Limb (tissue), 2 donors: ENCODE results near the gene DCTN5.

Source experiments
- DNase-seq, 2 donors: peaks; one replicate each; pipeline ENCODE4 v3.0.0-alpha.2; 2016; ENCODE audit errors: extremely low spot score in 2 of 2

The DCTN5 gene

DNA sequence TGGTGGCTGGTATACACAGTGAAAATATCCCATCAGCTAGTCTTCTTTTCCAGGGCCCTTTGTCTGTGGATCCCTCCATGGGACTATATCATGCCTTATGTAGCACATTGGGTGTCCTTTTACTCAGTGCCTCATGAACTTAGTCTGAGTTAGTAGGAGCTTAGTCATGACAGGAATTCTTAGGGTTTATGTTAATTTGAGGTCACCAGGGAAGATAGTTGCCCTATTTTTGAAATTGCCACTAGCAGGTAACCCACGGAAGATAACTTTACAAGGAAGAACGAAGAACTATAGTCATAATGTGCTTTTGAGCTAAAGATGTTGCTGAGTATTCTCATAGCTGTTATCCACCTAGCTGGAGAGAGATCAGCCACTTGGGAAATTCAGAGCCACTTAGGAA lies 22.7 kb downstream of the DCTN5 start:
- no peak for DNase-seq

DNA sequence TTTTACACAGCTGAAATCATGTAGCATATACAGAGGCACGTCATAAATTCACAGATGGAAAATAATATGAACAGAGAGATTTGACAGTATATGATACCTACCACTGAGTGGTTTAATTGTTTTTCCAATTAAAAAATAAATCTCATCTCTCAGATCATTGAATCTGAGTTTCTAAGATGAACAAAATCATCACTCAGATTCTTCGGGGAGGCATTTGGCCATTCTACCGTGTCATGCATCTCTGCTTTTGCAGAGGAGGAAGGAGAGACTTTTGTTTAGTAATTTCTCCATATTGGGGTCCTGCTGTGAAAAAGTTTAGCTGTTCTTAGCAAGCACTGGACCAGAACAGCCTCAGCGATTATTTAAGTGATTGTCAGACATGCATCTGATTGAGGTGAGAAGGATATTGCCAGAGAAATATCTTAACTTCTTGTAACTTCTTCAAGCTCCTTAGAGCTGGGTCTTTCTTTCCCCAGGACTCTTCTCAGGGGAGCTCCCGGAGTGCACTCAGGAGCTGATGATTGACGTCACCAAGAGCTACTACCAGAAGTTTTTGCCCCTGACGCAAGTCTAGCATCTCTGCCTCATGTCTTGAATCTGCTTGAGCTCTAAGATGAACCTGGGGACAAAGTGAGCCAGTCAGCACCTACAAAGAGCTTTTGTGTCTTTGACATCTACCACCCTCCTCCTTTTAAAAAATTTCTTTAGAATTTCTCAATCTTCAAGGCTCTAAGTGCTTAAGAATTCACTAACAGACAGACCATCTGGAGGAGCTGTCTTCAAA lies 25.5 kb downstream of the DCTN5 start:
- no peak for DNase-seq

DNA sequence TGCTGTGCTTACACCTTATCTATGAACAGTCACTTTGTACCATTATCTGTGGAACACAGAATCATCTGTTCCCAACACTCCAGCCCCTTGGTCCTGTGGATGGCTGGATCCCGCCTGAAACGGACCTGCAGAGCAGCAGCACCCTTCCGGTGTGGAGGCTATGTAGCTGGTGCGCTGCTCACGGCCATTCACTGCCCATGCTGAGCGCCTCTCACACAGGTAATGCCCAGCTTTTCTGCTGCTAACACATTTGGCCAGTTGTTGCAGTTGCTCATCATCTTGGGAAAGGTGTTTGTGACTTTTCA lies 26.0 kb downstream of the DCTN5 start:
- DNase-seq, result no peak

DNA sequence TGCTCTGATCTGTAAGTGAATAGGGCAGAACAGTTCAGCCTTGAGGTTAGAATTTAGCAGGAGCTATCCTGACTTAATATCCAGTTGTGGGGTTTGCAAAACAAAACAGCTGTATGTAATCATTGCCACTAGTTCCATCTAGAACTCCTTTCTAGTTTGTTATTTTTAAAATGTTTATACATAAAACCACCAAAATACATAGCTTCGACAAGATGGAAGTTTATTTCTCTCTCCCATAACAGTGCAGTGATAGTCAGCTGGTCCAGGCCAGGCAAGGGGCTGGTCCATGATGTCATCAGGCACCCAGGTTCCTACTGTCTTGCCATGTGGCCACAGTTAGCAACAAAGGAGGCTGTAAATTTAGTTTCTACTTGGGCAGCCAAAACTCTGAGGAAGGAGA lies 27.0 kb downstream of the DCTN5 start:
- DNase-seq, result no peak

DNA sequence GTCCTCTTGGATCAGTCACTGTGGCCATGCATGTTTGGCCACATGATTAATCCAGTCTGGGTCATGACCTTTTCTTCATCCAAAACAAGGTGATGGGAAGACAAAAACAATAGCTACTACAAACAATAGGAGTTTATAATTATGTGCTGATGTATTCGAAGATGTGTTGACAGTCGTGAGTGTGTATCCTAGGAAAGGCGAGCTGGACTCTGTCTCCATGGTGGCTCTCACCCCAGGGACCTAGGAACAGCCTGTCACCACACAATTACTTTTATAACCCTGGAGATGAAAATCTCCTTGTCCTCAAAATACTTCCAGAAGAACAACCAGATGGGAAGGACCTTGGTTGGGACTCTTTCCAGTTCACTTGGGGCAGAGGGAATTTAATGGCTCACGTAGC lies 27.6 kb downstream of the DCTN5 start:
- DNase-seq, result no peak

DNA sequence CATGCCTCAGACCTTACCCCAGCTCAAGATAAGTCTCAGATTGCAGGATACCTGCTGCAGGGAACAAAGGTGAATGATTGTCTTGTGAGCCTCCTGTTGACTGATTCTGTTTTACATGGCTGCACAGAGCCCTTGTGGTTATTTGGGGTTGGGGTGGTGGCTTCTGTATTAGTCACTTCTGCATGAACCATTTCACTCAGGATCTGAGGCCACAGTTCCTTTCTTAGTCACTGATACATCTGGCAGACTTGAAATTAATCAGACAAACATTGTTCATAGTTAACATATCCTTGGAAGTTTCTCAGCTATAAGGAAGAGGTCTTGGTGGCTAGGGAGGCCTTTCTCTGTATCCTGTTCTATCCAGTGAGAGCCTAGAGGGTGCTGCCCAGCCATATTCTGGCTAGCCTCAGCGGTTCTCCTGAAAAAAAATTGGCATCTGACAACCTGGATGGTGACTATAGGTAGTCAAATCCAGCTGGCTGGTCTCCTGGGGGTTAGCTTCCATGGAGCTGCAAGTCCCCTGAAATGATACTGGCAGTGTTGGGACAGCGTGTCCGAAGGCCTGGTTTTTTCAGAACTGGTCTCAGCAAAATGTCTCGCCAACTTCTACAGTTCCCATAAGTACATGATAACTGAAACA lies 29.0 kb downstream of the DCTN5 start:
- DNase-seq, result no peak

DNA sequence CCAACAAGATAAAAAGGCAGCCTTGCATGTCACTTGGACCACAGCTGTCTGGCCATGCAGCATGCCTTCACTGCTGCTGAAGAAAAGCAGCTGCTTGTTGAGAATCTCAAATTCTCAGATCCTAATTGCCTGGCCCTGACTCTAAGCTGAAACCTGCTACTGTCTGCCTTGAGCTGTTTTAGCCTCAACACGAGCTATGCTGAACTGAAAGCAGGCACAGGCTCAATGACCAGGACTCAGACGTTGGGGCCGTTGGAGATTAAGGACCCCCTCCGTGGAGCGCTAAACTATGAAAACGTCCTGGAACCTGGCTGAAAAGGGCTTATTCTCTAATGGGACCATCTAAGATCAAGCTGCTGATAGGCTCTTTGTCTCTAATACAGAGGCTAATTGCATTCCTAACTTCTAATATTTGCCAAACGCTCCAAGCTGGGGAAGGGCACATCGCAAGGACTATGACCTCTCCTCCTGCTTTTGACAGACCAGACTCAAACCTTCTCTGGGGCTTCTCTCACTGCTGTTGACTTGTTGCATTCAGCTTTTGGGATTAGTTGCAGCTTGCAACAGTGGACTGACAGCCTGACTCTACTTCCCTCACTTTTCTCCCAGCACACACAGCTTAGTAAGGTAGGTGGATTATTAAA lies 32.8 kb downstream of the DCTN5 start:
- peak in 1 of 2 donors; percentile 9 for DNase-seq

DNA sequence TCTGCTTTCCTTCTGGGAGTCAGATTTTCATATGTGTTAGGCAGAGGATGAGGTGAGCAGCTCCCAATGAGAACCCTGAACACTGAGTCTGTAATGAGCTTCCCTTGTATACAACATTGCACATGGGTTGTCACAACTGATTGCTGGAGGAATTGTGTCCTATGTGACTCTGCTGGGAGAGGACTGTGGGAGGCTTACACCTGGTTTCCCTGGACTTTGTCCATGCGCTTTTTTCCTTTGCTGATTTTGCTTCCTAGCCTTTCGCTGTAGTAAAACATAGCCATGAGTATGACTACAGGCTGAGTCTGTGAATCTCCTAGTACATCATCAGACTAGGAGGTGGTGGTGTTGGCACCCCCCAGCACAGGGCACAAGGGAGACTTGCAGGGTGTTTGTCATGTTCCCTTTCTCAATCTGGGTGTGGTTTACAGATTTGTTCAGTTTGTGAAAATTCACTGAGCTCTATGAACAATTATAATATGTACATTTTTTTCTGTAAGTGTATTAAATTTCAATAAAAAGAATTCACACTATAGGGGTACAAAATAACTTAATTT lies 35.7 kb downstream of the DCTN5 start:
- DNase-seq, result no peak

DNA sequence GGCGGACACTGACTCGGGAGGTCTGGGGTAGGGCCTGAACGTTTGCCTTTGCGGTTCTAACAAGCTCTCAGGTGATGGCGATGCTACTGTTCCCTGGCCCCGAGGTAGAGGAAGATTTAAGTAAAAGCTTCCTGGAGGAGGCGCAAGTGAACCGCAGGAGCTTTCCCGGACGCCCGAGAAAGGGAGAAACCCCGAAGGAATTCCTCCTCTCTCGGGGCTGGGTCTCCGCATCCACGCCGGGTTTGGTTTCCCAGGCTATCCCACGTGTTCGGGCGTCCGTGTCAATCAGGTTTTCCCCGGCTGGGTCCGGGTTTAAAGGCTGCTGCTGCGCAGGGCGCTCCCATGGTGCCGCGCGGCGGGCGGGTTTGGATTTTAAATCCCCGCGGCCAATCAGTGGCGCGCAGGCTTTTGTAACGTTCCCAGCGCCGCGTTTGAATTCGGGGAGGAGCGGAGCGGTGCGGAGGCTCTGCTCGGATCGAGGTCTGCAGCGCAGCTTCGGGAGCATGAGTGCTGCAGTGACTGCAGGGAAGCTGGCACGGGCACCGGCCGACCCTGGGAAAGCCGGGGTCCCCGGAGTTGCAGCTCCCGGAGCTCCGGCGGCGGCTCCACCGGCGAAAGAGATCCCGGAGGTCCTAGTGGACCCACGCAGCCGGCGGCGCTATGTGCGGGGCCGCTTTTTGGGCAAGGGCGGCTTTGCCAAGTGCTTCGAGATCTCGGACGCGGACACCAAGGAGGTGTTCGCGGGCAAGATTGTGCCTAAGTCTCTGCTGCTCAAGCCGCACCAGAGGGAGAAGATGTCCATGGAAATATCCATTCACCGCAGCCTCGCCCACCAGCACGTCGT lies 37.4 kb downstream of the DCTN5 start, which contains the start of gene PLK1:
Gene PLK1 (plus strand): TSS at position 460 of the 844 bp plus-strand sequence. CDS start 44 bp downstream, at position 504.
- peak; percentile 83 to 89 for DNase-seq

DNA sequence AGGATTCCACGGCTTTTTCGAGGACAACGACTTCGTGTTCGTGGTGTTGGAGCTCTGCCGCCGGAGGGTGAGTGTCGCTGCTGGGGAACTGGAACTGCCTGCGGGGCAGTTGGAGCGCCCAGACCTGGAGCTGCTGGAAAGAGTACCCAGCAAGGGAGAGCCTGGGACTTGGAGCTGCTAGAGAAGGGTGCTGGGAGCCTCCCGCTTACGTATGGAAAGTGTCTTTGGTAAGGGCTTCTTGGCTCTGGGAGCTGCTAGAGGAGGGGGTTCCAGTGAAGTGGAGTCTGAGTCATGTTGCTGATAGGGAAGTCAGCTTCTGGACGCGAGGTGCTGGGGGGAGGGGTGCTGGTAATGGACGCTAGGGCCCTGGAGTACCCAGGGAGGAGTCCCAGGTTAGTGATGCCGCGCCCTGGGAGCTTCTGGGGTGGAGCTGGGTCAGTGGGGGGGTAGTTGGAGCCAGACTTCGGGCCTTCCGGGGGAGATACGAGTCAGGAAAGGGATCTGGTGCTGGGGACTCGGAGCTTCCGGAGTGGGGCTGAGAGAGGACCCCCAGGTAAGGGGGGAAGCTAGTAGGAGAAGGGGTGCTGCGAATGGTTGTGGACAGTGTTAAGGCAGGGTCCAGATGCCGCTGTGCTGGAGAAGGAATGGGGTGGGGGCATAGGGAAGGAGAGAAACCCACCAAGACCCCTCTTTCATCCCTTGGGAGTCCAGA lies 38.2 kb downstream of the DCTN5 start:
- DNase-seq, result no peak

DNA sequence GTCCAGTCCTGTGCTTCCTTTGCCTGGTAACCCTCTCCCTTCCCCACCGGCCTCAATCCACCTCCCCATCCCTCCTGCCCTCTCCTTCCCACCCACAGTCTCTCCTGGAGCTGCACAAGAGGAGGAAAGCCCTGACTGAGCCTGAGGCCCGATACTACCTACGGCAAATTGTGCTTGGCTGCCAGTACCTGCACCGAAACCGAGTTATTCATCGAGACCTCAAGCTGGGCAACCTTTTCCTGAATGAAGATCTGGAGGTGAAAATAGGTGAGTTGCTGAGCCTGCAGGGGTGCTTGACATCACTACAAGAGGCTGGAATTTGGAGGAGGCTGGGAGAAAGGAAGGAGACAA lies 38.7 kb downstream of the DCTN5 start:
- DNase-seq, result no peak

DNA sequence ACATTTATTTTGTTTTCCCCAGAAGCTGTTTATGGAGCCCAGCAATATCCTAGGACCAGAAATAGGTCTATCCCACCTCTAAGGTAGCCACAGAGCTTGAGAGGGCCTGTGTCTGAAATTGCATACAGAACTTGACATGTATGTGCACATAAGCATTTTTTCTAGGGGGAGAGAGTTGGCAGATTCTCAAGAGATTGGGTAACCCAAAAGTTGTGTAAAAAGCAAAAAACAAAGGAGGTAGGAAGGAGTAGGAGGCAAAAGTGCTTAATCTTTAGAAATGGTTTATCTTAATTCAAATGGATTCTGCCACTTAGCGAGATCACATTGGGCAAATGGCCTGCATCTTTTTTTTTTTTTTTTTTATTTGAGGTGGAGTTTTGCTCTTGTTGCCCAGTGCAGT lies 40.9 kb downstream of the DCTN5 start:
- no peak for DNase-seq

DNA sequence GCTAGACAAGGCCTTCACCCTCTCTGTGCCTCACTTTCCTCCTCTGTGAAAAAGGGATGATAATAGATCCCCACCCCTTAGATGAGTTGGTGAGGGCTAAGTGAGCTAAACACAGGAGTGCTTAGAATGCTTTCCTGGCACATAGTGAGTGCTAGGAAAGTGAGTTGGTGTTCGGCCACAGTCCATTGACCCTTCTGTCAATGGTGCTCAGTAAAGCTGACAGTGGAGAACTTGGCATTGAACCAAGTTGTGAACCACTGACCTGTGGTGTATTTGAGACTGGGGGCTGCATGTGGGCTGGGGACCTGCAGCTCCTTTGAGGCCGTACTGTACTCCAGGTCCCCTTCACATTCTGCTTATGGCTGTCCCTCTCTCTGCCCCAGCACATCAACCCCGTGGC lies 42.2 kb downstream of the DCTN5 start:
- no peak for DNase-seq

DNA sequence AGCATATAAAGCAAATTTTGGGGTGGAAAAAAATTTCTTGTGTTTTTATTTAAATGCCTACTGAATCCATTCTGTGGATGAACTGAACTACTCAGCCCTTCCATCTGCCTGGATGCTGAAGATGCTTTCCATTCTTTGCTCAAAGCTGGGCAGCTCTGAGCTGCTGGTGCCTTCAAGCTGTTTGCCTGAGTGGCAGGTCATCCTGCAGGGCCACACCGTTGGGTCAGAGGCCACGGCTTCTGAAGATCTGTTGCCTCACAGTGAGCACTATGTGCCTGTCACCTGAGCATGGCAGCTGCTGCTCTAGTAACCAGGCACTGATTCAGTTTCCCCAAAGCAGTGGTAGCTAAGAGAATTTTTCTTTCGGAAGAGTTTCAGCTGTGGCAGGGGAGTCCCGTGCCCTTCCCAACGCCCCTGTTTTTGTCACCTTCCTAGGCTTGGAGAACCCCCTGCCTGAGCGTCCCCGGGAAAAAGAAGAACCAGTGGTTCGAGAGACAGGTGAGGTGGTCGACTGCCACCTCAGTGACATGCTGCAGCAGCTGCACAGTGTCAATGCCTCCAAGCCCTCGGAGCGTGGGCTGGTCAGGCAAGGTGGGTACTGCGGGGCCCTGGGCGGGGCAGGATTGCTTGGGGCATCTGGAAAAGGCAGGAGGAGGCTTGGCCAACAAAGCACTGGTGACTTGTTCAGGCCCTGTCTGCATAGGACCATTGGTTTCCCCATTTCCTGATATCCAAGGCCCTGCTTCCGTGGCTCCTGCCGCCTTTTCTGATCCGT lies 46.0 kb downstream of the DCTN5 start:
- no peak for DNase-seq

DNA sequence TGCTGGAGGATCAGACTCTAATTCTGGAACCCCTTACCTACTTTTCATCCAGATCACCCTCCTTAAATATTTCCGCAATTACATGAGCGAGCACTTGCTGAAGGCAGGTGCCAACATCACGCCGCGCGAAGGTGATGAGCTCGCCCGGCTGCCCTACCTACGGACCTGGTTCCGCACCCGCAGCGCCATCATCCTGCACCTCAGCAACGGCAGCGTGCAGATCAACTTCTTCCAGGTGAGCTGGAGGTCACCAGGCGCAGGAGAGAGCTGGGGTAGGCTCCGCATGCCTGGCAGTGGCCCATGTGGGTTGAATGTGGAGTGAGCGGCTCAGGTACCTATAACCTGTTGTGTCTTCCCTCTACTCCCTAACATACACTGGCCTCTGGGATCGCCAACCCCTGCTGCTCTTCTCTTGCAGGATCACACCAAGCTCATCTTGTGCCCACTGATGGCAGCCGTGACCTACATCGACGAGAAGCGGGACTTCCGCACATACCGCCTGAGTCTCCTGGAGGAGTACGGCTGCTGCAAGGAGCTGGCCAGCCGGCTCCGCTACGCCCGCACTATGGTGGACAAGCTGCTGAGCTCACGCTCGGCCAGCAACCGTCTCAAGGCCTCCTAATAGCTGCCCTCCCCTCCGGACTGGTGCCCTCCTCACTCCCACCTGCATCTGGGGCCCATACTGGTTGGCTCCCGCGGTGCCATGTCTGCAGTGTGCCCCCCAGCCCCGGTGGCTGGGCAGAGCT lies 48.3 kb downstream of the DCTN5 start:
- no peak for DNase-seq

DNA sequence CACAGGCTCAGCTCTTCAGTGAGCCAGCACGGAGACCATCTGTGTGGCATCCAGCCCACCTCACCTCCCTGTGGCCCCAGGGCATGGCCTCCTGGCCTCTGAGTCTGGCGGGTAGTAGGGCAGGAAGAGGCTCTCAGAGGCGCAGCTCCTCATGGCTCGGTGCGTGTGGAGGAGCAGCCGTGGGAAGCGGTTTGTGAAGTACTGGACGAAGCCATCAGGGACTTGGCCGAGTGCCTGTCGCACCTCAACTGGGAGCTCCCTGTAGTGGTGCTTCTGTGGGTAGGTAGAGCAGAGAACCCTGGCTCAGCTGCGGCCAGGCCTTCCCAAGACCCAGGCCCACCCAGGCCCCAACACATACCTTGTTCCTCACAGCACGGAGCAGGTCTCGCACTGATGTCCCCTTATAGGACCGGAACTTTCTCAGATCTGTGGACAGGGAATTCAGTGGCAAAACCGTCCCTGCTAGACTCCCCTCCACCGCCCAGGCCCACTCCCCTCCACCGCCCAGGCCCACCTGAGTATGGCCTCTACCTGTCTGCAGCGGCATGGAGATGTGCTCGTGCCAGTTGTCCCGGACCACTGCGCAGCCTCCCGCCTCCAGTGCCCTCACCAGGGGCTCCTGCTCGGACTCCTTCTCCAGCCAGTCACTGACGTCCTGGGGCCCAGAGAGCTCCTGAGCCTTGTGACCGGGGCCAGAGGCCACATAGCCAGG lies 49.7 kb downstream of the DCTN5 start:
- no peak for DNase-seq

DNA sequence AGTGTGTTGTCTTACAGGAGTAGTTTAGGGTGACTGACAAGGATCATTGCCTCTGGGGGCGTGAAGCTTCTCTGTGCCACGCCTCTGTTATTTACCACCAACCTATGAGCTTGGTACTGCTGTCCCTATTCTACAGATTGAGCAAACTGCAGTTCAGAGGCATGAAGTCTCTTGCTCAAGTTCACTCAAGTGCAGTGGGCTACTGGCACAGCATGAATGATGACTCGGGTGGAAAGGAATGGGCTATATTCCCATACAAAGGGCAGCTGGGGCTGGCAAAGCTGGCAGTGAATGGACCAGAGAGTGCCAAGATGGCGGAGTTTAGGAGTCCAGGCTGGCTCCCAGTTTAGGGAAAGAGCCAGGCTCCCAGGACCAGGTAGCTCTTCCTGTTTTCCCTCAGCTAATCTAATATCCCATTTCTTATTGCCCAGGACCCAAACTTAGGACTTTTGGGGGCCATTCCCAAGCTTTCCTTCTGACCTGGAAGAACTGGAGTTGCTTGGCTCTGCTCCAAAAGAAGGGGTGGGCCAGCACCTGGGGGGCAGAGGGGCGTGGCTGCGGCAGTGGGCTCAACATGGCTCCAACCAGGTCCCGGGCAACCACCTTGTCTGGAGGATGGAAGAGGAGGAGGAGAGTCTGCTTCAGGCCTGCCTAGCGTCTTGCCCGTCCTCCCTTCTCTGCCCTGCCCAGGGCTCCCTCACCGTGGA lies 50.4 kb downstream of the DCTN5 start:
- no peak for DNase-seq

DNA sequence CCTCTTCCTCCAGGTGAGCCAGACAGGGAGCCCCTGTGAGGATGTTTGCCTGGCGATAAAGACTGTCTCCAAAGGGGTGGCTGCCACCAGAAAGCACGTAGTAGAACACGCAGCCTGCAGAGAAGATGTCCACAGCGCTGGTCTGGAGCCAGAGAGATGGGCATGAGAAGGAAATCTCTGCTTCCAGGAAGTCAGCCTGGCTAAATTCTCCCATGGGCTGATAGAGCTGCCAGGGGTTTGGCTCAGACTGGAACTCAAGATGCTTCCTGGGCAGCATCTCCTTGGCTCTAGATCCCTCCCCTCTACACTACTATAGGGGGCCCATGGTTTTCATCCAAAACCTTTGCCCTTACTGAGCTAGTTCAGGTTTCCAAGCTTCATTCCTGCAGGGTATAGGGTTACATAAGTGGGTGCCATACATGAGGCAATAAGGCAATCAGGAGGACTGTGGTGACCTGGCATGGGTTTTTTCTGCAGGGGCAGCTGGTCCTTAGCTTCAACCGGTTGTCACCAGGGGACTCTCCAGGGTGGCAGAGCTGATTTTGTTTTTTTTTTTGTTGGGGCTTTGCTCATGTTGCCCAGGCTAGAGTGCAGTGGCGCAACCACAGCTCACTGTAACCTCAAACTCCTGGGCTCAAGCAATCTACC lies 51.0 kb downstream of the DCTN5 start:
- no peak for DNase-seq
